Pulmonary artery endothelial cell (primary cell): ENCODE results near the gene CUL9. TPM values are rescaled to one million over a fixed set of nuclear protein-coding genes. Genes with fewer than 3 reads are reported as not detected.

ENCODE experiments used
- DNase-seq: peaks from one replicate; pipeline ENCODE4 v3.0.0-alpha.2; 2011; ENCODE audit warnings: low read depth, low spot score
- total RNA-seq: library from RNA; depleted of rRNA; stranded (reverse); fragments of >200 nt; gene quantifications from 2 replicates; pipeline ENCODE4 v1.2.3, GENCODE V29; 2014

Gene CUL9
- total RNA-seq, 1 donor from 2014 or later, result 20.3 TPM

DNA sequence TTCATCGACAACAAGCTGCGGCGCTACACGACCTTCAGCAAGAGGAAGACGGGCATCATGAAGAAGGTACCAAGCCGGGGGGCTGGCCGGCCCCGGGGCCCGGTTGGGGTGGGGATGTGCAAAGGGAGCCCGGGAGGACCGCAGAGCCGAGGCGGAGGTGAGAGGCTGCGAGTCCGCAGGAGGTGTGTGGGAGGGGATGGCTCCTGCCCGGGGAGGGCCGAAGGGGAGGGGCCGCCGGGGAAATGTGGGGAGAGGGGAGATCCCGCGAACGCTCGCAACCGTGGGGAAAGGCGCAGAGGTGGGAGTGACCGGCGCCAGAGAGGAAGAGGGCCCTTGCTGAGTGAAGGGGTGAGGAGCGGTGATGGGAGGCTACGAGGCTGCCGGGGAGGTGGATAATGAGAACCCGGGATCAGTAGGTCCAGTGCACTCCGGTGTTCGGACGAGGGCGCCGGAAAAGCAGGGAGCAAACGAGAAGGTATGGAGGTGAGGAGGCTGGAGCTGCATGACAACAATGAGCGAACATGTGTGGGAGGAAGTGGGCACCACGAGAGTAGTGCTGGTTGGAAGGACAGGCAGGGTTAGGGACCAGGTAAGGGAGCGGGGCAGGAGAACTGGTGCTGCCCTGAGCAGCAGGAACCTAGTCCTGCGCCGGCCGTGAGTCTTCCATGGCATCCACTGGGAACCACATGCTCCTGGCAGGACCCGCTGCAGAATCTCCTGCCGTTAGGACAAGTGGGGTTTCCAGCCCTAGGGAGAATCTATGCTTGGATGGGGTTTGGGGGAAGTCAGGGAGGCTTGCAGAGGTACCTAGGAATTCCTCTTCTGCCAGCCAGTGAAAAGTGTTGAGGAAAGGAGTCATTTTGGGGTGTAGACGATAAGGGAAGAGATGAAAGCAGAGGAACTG lies 9.6 kb upstream of the CUL9 start:
- no peak for DNase-seq

DNA sequence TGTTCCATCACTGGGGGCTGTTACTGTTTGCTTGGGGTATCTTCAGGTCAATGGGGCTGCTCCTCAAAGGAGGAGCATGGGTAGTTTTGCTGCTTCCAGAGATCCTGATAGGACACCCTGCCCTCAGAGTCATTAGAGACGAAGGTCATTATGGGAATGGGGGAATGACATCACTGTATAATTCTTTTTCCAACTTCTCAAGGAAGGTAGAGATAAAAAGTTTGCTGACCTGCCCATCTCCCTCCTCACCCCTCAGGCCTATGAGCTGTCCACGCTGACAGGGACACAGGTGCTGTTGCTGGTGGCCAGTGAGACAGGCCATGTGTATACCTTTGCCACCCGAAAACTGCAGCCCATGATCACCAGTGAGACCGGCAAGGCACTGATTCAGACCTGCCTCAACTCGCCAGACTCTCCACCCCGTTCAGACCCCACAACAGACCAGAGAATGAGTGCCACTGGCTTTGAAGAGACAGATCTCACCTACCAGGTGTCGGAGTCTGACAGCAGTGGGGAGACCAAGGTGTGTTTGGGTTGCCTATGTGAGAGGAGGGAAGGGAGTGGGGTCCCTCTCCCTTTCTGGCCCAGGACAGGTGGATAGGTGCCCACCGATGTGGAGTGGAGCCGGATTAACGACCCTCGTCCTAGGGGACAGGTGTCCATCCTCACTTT lies 8.3 kb upstream of the CUL9 start:
- no peak for DNase-seq

DNA sequence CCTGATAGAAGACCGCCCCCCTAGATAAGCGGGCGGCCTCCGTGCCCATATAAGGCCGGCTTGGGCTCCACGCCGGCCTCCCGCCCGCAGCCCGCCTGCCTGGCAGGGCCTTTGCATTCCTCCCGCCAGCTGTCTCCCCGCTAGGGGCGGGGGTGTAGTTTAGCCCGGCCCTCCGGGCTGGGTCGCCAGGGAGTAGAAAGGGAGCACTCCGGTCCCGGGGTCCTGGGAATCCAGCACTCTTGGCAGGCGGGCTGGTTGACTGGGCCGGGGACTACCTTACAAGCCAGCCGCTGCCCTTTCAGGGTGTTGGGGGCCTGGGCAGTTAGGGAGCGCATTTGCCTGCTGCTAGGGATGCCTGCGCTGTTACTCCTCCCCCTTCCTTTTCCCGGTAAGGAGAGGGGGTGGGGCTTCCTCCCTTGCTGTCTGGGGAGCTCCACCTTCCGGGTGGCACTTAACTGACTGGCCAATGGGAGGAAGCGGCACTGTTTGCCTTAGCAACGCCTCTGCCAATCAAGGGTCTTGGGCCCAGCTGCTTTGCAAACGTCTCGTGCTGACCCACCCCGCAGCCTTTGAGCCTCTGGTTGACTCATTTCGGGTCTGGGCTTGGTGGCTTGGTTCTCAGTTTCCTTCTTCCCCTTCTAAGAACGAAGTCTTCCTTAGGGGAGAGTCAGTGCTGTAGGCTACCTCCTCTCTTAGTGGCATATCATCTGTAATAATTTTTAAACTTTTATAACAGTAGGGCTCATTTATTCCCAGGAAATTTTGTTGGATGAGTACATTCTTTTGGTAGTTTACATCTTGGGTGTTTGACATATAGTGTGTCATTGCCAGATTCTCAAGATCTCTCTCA lies 7.5 kb upstream of the CUL9 start:
- peak; percentile 99 for DNase-seq

DNA sequence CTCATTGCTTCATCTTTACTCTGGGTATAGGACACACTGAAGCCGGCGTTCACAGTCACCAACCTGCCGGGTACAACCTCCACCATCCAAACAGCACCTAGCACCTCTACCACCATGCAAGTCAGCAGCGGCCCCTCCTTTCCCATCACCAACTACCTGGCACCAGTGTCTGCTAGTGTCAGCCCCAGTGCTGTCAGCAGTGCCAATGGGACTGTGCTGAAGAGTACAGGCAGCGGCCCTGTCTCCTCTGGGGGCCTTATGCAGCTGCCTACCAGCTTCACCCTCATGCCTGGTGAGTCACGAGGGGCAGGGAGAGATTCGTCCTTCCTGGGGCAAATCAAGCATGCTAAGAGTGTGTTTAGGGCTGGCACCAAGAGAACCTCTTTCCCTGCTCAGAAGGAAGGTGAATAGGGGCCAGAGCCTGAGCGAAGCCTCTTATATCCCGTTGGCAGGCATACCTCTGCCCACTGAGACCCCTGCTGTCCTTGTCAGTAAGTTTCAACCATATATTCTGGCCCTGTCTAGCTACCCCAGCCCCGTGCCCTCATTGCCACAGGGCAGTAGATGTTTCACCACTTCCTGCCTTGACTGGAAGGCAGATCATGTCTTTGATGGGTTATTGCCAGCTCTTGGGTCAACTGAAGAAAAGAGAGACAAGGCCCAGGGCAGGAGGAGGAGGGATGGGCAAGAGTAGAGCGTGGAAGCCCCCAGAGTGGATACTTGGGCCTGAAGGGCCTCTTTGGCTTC lies 6.1 kb upstream of the CUL9 start:
- no peak for DNase-seq

DNA sequence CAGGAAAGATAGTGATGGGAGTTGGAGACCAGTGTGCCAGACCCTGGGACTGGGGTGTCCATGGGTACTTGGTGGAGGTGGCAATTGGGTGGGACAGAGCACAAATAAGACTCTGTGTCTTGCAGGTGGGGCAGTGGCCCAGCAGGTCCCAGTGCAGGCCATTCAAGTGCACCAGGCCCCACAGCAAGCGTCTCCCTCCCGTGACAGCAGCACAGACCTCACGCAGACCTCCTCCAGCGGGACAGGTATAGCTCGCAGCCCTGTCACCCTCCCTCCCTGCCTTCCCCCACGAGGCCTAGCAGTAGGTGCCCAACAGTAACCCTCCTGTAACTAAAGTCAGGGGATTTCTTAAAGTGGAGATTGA lies 5.6 kb upstream of the CUL9 start:
- DNase-seq, result no peak

DNA sequence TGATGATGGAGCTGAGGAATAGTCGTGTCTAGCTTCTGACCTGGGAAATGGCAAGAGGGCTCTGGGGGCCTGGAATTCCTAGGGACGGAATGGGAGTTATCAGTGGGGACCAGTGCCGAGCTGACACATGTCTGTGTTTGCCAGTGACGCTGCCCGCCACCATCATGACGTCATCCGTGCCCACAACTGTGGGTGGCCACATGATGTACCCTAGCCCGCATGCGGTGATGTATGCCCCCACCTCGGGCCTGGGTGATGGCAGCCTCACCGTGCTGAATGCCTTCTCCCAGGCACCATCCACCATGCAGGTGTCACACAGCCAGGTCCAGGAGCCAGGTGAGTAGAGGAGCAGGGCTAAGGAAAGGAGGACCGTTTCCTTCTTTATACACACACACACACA lies 3.8 kb upstream of the CUL9 start:
- DNase-seq, result no peak

DNA sequence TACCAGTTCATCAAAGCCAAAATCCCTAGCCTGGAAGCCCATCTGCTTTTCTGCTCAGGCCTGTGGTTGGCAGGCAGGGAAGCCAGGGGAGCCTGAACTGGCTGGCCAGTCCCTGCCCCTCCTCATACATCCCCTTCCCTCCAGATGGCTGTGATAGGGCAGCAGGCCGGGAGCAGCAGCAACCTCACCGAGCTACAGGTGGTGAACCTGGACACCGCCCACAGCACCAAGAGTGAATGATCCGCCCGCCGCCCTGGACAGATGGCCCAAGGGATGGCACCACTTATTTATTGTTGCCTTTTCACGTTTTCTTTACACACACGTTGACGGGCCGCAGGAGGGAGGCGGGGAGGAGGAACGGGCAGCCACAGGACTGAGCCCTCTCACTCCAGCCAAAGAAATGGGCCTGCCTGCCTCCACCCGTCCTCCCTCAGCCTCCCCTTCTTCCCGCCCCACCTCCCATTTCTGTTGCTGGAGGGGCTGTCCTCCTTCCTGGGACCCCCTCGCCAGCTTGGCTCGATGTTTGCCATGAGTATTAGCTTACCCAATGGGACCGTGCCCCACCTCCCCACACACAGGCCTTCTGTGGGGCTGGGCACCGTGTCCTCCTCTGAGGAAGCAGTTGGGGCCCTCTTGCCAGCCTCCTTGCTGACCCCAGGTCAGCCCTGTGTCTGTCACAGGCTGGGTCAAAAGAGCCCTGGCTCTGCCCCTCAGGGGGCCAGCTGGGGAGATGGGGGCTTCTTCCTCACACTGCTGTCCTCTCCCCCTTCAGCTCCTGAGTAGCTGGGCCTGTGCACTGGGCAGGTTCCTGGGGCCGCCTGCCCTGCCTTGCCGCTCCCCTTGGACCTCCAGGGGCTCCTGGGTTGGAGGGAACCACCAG lies 2.8 kb upstream of the CUL9 start:
- no peak for DNase-seq

DNA sequence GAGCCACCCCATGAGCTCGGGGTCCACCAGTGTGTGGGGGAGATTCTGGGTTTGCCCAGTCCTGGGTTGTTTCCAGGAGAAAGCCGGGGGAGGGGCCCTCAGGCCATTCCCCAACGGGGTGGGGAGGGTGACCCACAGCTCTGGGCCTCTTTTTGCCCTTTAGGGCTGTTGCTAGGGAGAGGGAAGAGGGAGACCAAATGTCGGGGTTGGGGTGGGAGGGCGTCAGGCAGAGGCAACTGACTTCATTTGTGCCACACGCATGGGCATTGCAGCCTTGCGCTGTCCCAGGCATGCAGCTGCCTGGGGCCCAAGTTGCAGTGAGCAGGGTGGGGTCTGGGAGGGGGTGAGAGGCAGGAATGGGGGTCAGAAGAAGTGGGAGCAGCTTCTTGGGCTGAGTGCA lies 1.9 kb upstream of the CUL9 start:
- DNase-seq, result no peak

DNA sequence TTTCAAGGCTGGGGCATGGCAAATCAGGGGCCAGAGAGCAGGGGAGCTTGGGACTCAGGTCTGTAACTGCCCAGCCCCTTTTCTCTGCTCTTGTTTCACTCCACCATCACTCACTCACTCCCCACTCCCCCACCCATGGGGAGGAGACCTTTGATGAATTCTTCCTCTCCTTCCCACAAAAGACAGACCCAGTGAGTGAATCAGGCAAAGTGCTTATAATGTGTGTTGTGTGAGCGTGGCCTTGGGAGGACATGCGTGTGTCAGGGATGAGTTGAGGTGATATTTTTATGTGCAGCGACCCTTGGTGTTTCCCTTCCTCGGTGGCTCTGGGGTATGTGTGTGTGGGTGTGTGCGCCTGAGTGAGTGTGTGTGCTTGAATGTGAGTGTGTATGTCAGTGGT lies 1.0 kb upstream of the CUL9 start:
- no peak for DNase-seq

DNA sequence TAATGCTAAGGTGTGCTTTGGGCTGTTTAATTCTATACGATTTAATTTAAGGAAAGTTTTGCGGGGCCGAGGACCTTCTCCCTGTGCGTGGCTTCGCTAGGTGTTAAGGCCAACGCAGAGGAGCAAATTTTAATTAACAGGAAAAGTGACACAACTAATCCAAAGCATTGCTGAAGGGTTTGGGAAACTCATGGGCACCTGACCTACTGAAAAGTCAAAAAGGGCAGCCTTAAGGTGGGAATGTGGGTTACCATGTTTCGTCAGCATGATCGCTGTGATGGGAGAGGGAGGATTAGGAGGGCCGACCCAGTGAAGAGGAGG lies 415 bp upstream of the CUL9 start:
- no peak for DNase-seq

DNA sequence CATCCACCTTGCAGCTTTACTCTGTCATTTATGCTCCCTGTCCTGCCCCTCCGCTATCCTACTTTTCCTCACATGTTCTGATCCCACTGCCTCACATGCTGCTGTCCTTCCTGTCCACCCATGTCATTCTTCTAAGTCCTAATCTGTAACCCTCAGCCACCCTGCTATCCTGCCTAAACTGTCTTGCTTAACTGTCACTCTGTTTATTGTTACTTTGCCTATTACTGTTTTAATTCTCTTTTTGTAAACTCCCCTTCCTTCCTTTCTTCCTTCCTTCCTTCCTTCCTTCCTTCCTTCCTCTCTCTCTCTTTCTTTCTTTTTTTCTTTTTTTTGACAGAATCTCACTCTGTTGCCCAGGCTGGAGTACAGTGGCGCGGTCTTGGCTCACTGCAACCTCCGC lies 1.4 kb downstream of the CUL9 start:
- no peak for DNase-seq

DNA sequence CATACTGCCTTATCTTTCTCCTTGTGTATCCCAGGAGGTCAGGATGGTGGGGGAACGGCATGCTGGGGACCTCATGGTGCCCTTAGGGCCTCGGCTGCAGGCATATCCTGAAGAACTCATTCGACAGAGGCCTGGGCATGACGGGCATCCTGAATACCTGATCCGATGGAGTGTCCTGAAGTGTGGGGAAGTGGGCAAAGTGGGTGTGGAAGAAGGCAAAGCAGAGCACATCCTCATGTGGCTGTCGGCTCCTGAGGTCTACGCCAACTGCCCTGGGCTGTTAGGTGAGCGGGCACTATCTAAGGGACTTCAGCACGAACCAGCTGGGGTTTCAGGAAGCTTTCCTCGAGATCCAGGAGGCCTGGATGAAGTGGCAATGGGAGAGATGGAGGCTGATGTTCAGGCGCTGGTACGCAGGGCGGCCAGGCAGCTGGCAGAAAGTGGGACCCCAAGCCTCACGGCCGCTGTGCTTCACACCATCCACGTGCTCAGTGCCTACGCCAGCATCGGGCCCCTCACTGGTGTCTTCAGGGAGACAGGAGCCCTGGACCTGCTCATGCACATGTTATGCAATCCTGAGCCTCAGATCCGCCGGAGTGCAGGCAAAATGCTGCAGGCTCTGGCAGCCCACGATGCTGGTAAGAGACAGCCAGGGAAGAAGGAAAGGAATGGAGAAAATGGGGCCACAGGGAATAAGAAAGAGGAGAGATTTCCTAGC lies 2.4 kb downstream of the CUL9 start:
- DNase-seq, result no peak

DNA sequence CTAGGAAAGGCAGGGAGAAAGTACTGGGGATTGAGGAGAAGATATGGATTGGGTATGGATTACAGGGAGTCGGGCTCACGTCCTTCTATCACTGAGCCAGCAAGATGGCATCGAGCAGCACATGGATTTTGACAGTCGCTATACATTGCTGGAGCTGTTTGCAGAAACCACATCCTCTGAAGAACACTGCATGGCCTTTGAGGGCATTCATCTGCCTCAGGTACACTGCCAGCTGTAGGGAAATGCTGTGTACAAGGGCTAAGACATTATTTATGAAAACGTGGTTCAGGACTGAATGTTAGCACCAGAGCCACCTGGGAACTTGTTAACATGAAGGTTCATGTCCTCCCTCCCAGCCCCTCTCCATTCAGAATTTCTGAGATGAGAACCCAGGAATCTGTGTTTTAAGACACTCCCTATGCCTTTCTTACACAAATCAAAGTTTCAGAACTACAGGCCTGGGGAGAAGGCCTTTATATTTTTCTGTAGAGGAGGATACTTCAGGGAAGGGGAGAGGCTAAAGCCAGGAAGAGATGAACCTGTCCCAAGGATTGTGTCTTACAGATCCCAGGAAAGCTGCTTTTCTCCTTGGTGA lies 3.5 kb downstream of the CUL9 start:
- no peak for DNase-seq

DNA sequence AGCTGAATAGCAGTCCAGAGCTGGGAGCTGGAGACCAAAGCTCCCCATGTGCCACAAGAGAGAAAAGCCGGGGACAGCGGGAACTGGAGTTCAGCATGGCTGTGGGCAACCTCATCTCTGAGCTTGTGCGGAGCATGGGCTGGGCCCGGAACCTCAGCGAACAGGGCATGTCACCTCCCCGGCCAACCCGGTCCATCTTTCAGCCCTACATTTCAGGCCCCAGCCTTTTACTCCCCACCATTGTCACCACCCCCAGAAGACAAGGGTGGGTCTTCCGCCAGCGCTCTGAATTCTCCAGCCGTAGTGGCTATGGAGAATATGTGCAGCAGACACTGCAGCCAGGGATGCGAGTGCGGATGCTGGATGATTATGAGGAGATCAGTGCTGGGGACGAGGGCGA lies 4.0 kb downstream of the CUL9 start:
- no peak for DNase-seq

DNA sequence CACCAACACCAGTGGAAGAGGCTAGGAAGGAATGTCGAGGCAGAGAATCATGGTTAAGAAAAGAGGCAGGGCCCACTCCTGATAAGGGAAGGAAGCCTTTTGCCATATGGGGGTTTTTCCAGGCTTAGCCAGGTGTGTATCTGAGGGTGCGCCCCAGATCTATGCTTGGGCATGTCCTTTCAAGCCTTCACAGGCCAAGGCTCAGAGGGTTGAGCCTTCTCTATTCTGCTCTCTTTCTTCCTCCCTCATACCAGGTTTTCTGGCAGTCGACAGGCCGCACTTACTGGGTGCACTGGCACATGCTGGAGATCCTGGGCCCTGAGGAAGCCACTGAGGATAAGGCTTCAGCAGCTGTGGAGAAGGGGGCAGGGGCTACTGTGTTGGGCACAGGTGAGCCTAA lies 4.7 kb downstream of the CUL9 start:
- DNase-seq, result no peak

DNA sequence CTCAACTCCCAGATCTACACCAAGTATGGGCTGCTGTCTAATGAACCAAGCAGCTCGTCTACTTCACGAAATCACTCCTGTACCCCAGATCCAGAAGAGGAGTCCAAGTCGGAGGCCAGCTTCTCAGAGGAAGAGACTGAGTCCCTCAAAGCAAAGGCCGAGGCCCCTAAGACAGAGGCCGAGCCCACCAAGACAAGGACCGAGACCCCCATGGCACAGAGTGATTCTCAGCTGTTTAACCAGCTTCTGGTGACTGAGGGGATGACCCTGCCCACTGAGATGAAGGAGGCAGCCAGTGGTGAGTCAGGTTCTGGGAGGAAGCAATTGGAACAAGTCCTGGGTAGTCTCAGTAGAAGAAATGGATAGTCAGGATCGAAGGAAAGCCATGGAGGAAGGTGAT lies 5.8 kb downstream of the CUL9 start:
- DNase-seq, result no peak

DNA sequence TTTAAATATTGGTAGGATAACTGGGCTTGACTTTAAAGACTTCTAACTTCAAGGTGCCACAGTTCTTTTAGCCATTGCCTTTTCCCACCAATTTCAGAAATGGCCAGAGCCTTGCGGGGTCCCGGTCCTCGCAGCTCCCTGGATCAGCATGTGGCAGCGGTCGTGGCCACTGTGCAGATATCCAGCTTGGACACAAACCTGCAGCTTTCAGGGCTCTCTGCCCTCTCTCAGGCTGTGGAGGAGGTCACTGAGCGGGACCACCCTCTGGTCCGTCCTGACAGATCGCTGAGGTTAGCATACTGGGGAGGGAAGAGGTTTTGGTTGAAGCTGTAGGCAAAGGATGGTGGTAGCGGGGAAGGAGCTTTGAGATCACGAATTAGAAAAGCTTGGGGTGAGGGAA lies 6.4 kb downstream of the CUL9 start:
- no peak for DNase-seq

DNA sequence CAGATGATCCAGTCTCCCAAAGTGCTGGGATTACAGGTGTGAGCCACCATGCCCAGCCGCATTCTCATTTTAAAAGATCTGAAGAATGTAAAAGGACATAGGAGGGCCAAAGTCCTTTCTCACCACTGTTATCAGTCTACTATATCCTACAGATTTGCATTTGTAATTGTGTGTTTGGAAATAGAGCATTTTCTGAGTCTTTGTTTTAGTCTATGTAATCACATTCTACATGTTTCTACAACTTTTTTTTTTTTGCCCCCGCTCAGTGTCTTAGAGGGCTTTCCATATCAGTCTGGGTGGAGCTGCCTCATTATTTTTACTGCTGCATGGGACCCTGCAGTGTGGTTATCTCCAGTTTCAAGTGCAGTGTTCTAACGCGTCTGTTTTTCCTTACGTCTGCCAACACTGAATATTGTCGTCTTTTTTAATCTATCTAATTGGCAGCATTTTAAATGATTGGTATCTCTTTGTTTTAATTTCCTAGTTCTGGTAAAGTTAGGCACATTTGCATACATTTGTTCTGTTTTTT lies 7.8 kb downstream of the CUL9 start:
- no peak for DNase-seq

DNA sequence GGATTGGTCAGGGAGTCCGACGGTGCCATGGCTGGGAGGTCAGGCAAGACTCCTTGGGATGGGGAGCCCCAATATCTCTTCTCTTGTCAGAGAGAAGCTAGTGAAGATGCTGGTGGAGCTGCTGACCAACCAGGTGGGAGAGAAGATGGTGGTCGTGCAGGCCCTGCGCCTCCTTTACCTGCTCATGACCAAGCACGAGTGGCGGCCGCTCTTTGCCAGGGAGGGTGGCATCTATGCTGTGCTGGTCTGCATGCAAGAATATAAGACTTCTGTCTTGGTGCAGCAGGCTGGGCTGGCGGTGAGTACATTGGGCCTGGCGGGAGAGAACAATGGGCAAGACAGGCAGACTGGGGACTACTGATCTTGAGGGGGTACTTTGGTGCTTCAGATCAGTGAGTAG lies 10.9 kb downstream of the CUL9 start:
- DNase-seq, result no peak
